ENCODE results near the gene COL17A1. TPM values are rescaled to one million over a fixed set of nuclear protein-coding genes. Genes with fewer than 3 reads are reported as not detected.

COL17A1 gene
- total RNA-seq, 1 donor from 2014 or later = 3.6 TPM

GRCh38 chr10:103982639-103983038 is 103.0 kb downstream of the COL17A1 start:
- Mint-ChIP-seq H3K9me3 (peaks cover 4% of the 10 kb centered on the region), H3K4me1 (peaks cover 10% of the 10 kb centered on the region), H3K4me3 (no peak overlapping the region), H3K27ac (no peak overlapping the region), H3K27me3 (ENCODE audit: low read depth) (no peaks in the 10 kb centered on the region), H3K36me3 (peaks cover 2% of the 10 kb centered on the region)
- no peak for TF ChIP-seq CTCF (IDR thresholded peaks at IDR 0.05; ENCODE audit: unreplicated experiment)
- no peak for DNase-seq (ENCODE audit: low spot score in 2 of 2, unreplicated experiment in 2 of 2)

Small RNA genes lying within 50 kb of the gene (microRNA-seq; reads per million reads assigned to microRNA genes)
- gene MIR936 = not detected

Other genes with a start within 250 kb of the COL17A1 start
- 33.5 to 36.8 TPM (median 34.4 TPM) in 3 replicates for gene SH3PXD2A, start 230.3 kb downstream of the COL17A1 start, total RNA-seq
- gene STN1, start 167.7 kb downstream of the COL17A1 start, total RNA-seq = 14.0 to 14.5 TPM (median 14.2 TPM) in 3 replicates
- gene SLK, start 118.7 kb downstream of the COL17A1 start, total RNA-seq = 29.3 to 30.2 TPM (median 29.7 TPM) in 3 replicates
- 6.4 to 7.5 TPM (median 7.3 TPM) in 3 replicates for gene SFR1, start 36.3 kb upstream of the COL17A1 start, total RNA-seq
- 1.0 to 2.1 TPM (median 1.9 TPM) in 3 replicates for gene CFAP43, start 146.5 kb upstream of the COL17A1 start, total RNA-seq
- 62.8 to 65.5 TPM (median 65.2 TPM) in 3 replicates for gene GSTO1, start 169.0 kb upstream of the COL17A1 start, total RNA-seq
- gene GSTO2, start 183.3 kb upstream of the COL17A1 start, total RNA-seq = 11.7 to 13.5 TPM (median 12.7 TPM) in 3 replicates